Activated naive CD4-positive, alpha-beta T cell treated with anti-CD3 and anti-CD28 coated beads, Interleukin-2, amount 50 U/mL, for 72 hours (primary cell): ENCODE data around the gene ANKRD39. TPM values are rescaled to one million over a fixed set of nuclear protein-coding genes. Genes with fewer than 3 reads are reported as not detected.

Experiments used
- ATAC-seq, 2 donors: fragments of 150-1000 bp; cut with Tn5 transposase; 2 replicates each; pipeline ENCODE4 v1.10.0; 2021; ENCODE audit warnings: mild to moderate bottlenecking in 2 of 2, moderate library complexity in 2 of 2
- DNase-seq, 2 donors: peaks; one replicate each; pipeline ENCODE4 v3.0.0; 2021 to 2022; ENCODE audit warnings: low spot score in 2 of 2
- H3K27ac Mint-ChIP-seq, 2 donors: one replicate each; pipeline ENCODE4 v1.8.0; 2022; ENCODE audit warnings: mild to moderate bottlenecking in 2 of 2, mixed read lengths in 2 of 2
- H3K36me3 Mint-ChIP-seq, 2 donors: one replicate each; pipeline ENCODE4 v1.8.0; 2022; ENCODE audit warnings: mixed read lengths in 2 of 2
- H3K9me3 Mint-ChIP-seq, 2 donors: one replicate each; pipeline ENCODE4 v1.8.0; 2022; ENCODE audit warnings: mixed read lengths in 2 of 2
- total RNA-seq, 2 donors: library from RNA; stranded (reverse); gene quantifications; one replicate each; pipeline ENCODE4 v1.2.3, GENCODE V29; 2022

The ANKRD39 gene, protein sequence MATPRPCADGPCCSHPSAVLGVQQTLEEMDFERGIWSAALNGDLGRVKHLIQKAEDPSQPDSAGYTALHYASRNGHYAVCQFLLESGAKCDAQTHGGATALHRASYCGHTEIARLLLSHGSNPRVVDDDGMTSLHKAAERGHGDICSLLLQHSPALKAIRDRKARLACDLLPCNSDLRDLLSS
- 10 to 100 TPM; 23.8 to 39.2 TPM for total RNA-seq

DNA sequence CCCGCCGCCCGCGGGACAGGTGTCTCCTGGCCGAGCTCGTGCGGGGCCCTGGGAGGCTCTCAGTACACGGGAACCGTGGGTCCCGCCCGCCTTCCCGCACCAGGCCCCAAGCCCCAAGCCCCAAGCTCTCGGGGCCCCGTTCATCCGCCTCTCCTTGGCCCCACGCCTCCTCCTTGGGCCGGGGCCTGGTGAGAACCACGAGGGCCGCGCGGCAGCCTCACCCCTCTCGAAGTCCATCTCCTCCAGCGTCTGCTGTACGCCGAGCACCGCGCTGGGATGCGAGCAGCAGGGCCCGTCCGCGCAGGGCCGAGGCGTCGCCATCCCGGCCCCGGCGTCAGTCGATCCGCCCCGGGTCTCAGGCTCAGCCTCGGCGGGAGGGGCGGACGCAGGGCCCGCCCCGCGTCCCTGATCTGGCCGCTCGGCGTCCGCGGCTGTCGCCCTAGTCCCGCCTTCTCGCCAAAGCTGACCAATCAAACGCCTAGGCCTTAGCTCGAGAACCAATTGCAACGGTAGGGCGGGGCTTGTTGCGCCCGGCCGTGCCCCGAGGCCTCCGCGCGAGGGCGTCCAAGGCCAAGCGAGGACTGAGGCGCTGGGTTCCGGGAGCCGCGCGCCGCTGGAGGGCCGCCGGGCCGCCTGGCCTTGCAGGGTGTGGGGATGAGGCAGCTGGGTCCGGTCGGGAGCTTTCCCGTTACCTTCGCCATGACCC is at the start of gene ANKRD39:
ANKRD39 (minus strand) TSS at position 350 of the 706 bp plus-strand sequence; CDS start at position 321, 29 bp downstream.
- ATAC-seq (peak; percentile 94 to 95), DNase-seq (peak; percentile 98 to 99)
- H3K9me3 Mint-ChIP-seq, result no peaks in the 10 kb centered on the region
- H3K36me3 Mint-ChIP-seq, result no peaks in the 10 kb centered on the region
- H3K27ac Mint-ChIP-seq, result peak within 1 kb of the TSS; percentile 82 to 87

DNA sequence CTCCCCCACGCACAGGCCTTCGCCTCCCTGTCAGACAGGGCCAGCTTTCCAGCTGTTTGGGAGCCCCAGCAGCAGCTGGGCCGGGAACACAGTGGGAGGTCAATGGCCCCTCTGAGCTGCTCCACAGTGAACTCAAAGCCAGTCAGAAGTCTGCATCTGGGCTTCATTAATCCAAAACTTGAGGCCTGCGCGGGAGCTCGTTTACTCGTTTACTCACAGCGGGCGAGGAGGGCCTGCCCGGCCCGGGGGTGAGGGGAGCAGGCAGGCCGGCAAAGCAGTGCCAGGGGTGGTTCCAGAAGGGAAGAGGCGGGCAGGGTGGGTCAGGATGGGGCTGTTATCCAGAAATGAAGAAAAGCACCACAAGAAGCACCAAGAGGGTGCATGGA is 48.9 kb upstream of the ANKRD39 start:
- Mint-ChIP-seq H3K9me3 (no peaks in the 10 kb centered on the region), H3K36me3 (no peaks in the 10 kb centered on the region), H3K27ac (peak overlapping the region in 1 of 2 donors; percentile 70)
- ATAC-seq (no peak), DNase-seq (no peak)

DNA sequence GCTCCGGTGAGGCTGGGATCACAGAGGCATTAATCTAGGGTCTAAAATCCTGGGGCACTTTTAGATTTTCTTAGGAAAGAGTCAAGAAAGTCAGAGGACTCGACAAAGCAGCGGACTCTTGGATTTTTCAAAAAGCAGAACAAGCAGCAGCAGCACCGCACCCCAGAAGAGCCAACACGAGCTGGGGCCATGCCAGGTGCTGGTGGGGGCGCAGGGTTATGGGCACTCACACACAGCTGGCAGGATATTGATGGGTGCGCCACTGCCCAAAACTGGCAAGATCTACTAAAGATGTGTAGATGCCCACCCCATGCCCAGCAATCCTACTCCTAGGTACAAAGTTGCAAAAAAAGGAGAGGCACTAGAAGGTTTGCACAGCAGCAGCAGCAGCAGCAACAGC is 46.0 kb upstream of the ANKRD39 start:
- no peak for ATAC-seq
- Mint-ChIP-seq H3K36me3 (no peaks in the 10 kb centered on the region), H3K9me3 (no peaks in the 10 kb centered on the region), H3K27ac (no peak overlapping the region)
- no peak for DNase-seq

DNA sequence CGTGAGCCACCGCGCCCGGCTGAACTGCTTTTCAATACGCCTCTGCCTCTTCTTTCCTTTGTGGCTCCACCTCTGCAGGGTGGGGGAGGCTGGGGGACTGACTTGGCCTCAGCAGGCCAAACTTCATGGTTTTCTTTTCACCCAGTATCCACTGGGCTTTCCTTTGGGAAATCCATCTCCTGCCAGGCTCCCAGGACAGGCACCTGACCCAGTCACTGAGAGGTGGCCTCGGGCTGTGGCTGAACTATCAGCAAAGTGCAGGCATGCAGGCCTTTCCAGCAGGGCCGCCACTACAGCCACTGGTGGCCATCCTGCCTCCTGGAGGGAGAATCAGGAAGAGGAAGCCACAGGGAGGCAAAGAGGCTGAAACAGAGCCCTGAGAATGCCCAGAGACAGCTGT is 45.5 kb upstream of the ANKRD39 start:
- Mint-ChIP-seq H3K36me3 (no peaks in the 10 kb centered on the region), H3K27ac (no peak overlapping the region), H3K9me3 (no peaks in the 10 kb centered on the region)
- DNase-seq (no peak), ATAC-seq (no peak)

DNA sequence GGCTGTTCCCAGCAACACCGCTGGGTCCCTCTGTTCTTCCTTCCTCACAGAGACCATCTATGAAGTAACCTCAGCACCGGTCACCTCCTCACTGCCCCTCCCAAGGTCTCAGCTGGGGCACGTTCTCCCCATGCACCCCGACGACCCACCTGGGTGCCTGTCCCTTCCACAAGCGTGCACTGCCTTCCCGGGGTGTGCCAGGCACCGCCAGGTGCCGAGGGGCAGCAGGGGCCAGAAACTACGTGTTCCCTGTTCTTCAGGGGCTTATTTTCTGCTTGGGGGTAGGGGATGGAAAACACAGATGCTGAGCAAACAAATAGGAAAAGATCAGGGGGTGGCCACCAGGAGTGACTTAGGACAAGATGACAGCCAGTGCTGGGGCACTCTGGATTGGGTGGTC is 42.4 kb upstream of the ANKRD39 start:
- no peaks in the 10 kb centered on the region for H3K36me3 Mint-ChIP-seq
- no peak for DNase-seq
- H3K27ac Mint-ChIP-seq, result peak overlapping the region in 1 of 2 donors; percentile 50
- H3K9me3 Mint-ChIP-seq, result no peaks in the 10 kb centered on the region
- ATAC-seq, result no peak

DNA sequence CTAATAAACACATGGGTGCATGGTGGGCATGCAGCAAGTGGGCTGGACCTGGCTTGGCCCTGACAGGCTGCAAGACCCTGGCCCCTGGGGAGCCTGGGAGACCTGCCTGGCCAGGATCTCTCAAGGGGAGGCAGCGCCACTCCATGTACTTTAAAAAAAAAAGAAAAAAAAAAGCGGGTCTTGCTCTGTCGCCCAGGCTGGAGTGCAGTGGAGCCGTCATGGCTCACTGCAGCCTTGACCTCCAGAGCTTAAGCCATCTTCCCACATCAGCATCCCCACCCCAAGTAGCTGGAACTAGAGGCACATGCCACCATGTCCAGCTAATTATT is 41.6 kb upstream of the ANKRD39 start:
- ATAC-seq (no peak), DNase-seq (no peak)
- no peaks in the 10 kb centered on the region for H3K36me3 Mint-ChIP-seq
- H3K27ac Mint-ChIP-seq, result no peak overlapping the region
- no peaks in the 10 kb centered on the region for H3K9me3 Mint-ChIP-seq

DNA sequence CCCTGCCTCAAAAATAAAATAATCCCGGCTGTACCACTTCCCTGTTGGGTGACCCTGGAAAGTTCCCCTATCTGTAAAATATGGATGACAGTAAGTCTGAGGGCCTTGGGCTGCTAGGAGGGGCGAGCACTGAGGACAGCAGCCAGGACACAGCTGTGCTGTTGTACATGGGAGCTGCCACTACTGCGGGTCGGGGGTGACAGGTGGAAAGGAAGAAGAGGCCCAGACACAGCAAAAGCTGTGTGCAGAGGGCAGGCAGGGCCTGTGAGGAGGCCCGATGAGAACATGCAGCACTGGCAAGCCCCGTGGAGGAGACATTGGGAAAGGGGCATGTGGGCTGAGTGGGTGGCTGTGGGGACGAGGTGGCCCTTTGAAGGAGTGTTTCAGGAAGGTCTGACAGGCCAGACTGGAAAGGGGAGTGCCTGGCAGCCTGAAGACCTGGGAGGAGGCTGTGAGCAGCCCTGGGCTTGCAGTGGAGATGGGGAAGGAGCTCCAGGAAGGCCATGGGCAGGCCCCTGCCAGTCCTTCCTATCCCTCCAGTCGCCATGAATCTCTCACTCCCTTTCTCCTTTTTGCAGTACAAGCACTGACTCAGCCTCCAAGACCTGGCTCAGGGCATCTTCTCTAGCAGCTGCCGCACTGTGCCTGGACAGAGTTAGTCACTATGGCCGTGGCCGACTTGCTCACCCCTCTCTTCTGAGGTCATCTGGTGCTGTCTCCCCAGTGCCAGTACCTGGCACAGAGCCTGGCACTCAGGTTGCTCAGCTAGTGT is 41.0 kb upstream of the ANKRD39 start:
- Mint-ChIP-seq H3K36me3 (no peaks in the 10 kb centered on the region), H3K9me3 (no peaks in the 10 kb centered on the region), H3K27ac (no peak overlapping the region)
- DNase-seq (no peak), ATAC-seq (peak in 1 of 2 donors; percentile 59)

DNA sequence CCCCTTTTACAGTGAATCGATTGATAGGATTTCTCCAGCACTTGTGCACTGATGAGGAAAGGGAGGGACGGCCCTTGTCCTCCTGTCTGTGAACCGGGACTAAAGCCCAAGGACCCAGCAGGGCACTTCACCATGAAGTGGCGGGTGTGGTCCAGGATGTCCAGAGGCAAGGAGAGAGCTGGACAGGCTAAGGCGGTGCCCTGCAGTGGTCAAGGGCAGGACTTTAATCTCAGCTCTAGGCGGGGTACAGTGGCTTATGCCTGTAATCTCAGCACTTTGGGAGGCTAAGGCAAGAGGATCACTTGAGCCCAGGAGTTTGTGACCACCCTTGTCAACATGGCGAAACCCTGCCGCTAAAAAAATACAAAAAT is 40.3 kb upstream of the ANKRD39 start:
- Mint-ChIP-seq H3K9me3 (no peaks in the 10 kb centered on the region), H3K36me3 (no peaks in the 10 kb centered on the region), H3K27ac (peak overlapping the region in 1 of 2 donors; percentile 37)
- DNase-seq, result no peak
- ATAC-seq, result no peak

DNA sequence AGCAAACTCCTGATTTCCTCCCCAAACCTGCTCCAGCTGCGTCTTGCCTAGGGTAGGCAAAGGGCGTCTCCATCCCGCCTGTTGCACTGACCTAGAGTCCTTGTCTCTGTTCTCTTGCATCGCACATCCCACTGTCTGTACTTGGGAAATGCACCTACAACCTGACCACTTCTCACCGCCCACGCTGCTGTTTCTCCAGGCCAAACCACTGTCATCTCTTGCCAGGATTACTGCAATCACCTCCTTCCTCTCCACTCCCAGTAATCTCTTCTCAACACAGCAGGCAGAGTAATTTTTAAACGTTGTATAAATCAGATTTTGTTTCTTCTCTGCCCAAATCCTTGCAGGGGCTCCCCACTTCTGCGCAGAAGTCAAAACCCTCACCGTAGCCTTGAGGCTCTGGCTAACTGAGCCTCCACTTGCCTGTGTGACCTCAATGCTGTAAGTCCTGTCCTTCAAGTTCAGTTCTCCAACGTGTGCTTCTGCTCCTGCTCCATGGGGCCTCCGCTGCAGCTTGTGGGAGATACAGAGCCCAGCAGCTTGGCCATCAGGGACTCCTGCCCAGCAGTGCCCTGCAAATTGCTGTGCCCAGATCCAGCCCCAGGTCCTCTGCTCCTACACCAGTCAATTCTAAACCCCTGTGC is 39.8 kb upstream of the ANKRD39 start:
- no peak for DNase-seq
- no peak for ATAC-seq
- Mint-ChIP-seq H3K36me3 (no peaks in the 10 kb centered on the region), H3K27ac (peak overlapping the region in 1 of 2 donors; percentile 37), H3K9me3 (no peaks in the 10 kb centered on the region)

DNA sequence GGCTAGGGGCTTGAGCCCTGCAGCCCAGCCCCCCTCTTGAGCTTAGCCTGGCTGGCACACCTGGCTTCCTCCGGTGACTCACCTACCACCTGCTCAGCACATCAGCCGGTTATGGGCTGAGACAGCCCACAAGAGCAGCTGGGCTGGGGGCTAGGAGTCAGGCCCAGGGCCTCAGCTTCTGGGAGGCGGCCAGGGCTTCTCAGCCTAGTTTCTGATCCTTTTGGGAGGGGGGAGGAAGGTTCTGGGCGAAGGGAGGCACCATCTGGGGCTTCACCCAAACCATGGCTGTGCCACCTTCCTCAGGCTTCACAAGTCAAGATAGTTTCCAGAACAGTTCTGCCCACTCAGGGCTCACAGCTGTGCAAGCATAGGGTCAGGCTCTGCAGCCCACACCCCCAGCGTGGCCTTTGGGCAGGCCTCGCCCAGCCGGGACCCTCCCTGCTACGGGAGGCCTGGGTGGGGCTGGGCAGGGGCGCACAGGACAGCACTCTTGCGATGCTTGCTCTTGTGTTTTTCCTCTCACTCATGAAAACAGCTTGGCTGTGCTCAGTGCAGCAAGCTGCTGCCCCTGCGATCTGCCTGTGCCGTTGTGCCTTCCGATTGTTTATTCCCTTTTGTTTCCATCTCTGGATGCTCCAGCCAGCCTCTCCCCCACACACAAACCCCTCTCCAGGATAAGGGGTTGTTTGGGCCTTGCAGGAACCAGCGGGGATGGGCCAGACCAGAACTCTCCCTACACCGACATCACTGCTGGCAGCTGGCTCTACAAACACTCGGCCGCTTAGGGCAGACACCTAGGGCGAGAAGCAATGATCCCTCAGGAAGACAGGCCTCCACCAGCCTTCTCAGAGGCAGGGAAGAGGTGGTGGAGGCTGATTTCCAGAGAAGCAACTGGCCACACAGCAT is 38.2 kb upstream of the ANKRD39 start:
- no peak for DNase-seq
- H3K9me3 Mint-ChIP-seq, result no peaks in the 10 kb centered on the region
- peak; percentile 29 to 42 for ATAC-seq
- H3K36me3 Mint-ChIP-seq, result no peaks in the 10 kb centered on the region
- peak overlapping the region in 1 of 2 donors; percentile 55 for H3K27ac Mint-ChIP-seq

DNA sequence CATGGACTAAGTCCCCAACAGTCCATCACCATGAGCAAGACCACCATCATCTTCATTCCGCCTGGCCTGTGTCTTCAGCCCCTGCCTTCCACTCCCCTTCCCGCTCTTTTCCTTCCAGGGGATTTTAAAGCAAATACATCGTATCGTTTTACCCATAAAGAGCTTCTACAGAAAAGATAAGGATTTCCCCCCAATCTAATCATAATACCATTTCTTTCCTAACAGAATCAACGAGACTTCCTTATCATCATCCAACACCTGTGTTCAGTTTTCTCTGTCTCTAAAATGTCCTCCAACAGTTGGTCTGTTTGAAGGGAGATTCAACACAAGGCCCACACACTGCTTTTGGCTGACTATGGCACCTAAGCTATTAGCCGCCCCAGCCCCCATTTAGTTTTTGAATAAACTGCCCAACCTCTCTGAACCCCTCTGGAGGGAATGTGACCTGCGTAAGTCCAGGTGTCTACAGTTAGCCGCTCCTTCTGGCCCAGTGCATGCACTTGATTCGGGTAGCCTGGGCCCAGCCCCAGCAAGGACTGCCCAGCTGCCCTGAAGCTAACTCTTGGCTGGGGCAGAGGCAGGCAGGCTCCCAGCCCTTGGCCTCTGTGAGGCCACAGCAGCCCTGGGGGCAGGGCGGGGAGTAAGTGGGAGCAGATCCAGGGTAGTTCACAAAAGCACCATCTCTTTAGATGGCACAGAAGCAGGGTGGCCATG is 37.4 kb upstream of the ANKRD39 start:
- Mint-ChIP-seq H3K9me3 (no peaks in the 10 kb centered on the region), H3K27ac (no peak overlapping the region), H3K36me3 (no peaks in the 10 kb centered on the region)
- DNase-seq, result no peak
- no peak for ATAC-seq

DNA sequence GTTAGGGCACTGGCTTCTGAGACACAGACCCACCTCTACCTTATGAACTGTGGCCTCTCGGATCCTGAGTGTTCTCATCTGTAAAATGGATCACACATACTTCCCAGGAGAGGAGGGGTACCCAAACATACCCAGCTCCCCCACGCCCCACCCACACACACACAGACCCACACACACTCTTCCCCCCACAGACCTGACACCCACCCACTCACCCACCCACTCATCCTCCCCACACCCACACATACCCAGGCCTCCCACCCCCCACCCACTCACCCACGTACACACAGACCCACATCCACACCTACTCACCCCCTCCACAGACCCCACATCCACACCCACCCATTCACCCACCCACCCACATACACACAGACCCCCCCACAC is 36.3 kb upstream of the ANKRD39 start:
- DNase-seq, result no peak
- no peak for ATAC-seq
- H3K27ac Mint-ChIP-seq, result no peak overlapping the region
- no peaks in the 10 kb centered on the region for H3K36me3 Mint-ChIP-seq
- no peaks in the 10 kb centered on the region for H3K9me3 Mint-ChIP-seq

DNA sequence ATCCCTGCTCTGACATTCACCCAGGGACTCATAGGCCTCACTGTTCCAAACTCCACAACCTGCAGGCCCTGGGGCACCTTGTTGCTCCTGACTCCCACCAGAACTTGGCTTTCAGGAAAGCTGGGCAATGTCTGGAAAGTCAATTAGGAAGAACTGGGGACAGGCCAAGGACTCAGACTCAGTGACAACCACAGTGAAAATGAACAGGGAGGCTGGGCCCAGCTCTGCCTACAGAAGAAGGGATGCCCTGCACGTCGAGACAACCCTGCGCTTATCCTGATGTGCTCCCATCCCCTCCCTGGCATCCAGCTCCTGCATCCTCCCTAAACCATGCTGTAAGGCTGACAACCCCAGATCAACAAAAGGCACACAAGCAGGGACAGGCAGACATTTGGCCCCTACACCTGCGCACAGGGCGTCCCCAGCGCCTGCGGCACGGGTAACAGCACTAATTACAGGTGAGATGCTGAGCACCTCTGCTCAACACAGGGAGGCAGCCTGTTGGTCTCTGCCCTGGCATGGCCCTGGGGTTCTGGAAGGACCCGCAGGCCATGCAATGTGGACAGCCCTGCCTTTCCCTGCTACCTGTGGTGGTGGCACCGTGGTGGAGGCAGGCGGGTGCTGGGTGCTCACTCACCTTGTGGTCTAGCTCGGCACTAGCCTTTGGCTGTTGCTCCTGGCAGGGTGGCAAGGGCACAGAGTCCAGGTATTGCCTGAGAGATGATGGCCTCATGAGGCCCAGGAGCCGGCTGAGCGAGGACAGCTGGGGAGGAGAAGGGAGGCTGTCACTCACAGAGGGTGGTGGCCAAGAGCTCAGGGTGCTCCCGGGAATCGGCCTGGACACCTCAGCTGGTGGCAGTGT is 35.7 kb upstream of the ANKRD39 start:
- no peaks in the 10 kb centered on the region for H3K36me3 Mint-ChIP-seq
- H3K27ac Mint-ChIP-seq, result peak overlapping the region in 1 of 2 donors; percentile 19
- ATAC-seq (peak in 1 of 2 donors; percentile 17), DNase-seq (no peak)
- no peaks in the 10 kb centered on the region for H3K9me3 Mint-ChIP-seq

DNA sequence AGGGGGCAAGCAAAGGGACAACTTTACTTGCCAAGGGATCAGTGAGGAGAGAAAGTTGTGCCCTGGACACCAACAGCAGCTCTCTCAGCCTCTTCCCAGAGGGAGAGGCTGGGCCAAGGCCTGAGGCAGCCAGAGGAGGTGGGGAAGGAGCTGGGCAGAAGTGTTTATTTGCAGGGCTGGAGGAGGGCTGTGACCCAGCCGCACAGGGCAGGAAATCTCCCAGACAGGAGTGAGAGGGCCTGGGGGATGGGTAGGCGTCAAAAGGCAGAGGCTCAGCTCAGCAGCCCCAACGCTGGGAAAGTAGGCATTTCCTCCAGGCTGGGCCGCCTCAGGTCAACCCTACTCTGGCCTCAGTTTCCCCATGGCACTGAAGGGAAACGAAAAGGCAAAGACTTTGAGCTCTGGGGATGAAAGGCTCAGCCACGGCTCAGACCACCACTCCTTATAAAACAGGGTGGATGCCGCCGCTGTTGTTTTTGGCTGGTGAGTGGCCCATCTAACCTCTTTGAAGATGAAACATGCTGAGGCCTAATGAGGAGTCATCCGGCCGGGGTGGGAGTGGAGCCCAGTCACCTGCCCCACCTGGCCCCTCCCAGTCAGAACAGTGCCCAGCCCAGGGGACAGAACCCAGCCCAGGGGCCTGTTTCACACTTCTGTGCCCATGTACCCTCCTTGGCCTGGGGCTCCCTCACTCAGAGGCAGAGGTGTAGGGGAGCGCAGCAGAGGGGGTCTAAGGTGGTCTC is 33.9 kb upstream of the ANKRD39 start:
- DNase-seq (no peak), ATAC-seq (peak in 1 of 2 donors; percentile 29)

More for the DNA sequence above, 33.9 kb upstream of the ANKRD39 start:
- no peaks in the 10 kb centered on the region for H3K36me3 Mint-ChIP-seq
- H3K27ac Mint-ChIP-seq, result peak overlapping the region; percentile 24 to 39
- no peaks in the 10 kb centered on the region for H3K9me3 Mint-ChIP-seq
